ENCODE results near the gene CSNK1A1L. TPM values are rescaled to one million over a fixed set of nuclear protein-coding genes. Genes with fewer than 3 reads are reported as not detected.
"Not testable (repeated sequence)": the region's sequence is repeated elsewhere in the genome, so short reads cannot be mapped to it uniquely, and the experiment has no call there.

CSNK1A1L gene
- total RNA-seq, 1 donor from 2014 or later: not detected

DNA sequence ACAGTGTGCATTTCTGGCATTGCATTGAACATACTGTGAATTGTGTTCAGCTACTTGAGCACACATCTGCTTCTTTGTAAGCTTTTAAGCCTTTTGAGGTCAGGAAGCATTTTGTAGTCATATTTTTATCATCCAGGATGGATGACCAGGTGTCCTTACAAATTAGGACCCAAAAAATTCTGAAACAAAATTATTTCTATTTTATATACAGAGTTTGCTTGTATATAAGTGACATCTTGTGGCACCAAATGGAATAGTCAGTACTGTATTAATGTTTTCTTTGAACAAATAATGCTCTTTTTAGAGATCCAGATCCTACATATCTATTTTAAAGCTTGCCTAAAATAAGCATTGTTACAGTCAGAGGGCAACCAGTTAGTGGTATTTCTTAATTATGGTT, 36.5 kb downstream of the CSNK1A1L start:
- DNase-seq (ENCODE audit: low read depth, low spot score): no peak
- H3K9me3 Mint-ChIP-seq: no peaks in the 10 kb centered on the region
- H3K27ac Mint-ChIP-seq (ENCODE audit: unreplicated experiment): no peak overlapping the region
- H3K4me3 Mint-ChIP-seq: no peak overlapping the region
- no peaks in the 10 kb centered on the region for H3K27me3 Mint-ChIP-seq (ENCODE audit: low read depth)
- peaks cover 2% of the 10 kb centered on the region for H3K4me1 Mint-ChIP-seq
- TF ChIP-seq, protein P1, sequence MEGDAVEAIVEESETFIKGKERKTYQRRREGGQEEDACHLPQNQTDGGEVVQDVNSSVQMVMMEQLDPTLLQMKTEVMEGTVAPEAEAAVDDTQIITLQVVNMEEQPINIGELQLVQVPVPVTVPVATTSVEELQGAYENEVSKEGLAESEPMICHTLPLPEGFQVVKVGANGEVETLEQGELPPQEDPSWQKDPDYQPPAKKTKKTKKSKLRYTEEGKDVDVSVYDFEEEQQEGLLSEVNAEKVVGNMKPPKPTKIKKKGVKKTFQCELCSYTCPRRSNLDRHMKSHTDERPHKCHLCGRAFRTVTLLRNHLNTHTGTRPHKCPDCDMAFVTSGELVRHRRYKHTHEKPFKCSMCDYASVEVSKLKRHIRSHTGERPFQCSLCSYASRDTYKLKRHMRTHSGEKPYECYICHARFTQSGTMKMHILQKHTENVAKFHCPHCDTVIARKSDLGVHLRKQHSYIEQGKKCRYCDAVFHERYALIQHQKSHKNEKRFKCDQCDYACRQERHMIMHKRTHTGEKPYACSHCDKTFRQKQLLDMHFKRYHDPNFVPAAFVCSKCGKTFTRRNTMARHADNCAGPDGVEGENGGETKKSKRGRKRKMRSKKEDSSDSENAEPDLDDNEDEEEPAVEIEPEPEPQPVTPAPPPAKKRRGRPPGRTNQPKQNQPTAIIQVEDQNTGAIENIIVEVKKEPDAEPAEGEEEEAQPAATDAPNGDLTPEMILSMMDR (conservative IDR thresholded peaks at IDR 0.05): peak; percentile 47
- no peaks in the 10 kb centered on the region for H3K36me3 Mint-ChIP-seq (ENCODE audit: low read depth)

DNA sequence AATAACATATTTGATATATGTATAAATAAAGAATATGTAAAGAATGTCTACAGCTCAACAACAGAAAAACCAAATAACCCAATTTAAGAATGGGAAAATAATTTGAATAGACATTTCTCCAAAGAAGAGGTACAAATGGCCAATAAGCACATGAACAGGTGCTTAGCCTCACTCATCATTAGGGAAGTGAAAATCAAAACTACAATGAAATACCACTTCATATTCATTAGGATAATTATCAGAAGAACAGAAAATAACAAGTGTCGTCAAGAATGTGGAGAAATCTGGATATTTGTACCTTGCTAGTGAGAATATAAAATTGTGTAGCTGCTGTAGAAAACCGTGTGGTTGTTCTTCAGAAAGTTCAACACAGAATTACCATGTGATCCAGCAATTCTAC, 37.6 kb downstream of the CSNK1A1L start:
- H3K36me3 Mint-ChIP-seq (ENCODE audit: low read depth): no peaks in the 10 kb centered on the region
- no peaks in the 10 kb centered on the region for H3K9me3 Mint-ChIP-seq
- H3K4me3 Mint-ChIP-seq: no peak overlapping the region
- no peak for DNase-seq (ENCODE audit: low read depth, low spot score)
- H3K4me1 Mint-ChIP-seq: no peaks in the 10 kb centered on the region
- H3K27me3 Mint-ChIP-seq (ENCODE audit: low read depth): no peaks in the 10 kb centered on the region
- H3K27ac Mint-ChIP-seq (ENCODE audit: unreplicated experiment): no peak overlapping the region
- TF ChIP-seq, protein P1 (conservative IDR thresholded peaks at IDR 0.05): no peak

DNA sequence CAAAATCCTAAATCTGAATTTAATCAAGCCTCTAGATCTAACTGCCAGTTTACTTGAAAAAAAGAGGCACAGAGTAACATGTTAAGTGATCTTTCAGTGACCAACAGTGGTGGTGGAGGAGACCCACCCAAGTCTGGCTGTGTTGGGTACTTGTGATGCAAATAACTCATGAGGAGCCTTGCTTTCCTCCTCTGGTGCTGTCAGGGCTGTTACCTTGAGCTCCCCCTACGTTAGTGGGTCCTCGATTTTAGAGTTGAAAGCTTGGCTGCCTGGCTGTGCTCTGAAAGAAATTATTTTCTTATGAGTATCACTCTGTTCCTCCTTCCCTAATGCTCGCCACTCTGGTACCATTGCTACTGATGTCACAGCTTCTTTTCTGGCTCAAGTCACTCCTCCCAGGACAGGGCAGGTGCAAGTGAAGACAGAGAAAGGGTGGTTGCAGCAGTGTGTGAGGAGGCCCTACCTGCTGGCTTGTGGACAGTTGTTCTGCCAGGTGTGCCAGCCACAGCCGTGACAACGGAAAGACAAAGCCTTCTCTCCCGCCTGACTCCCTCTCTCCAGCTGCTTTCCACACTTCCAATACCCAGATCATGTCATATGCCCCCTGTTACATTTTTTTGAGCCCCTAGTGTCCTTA, 39.5 kb downstream of the CSNK1A1L start:
- Mint-ChIP-seq H3K27me3 (ENCODE audit: low read depth) (peaks cover 3% of the 10 kb centered on the region), H3K4me1 (no peaks in the 10 kb centered on the region), H3K36me3 (ENCODE audit: low read depth) (no peaks in the 10 kb centered on the region), H3K9me3 (no peaks in the 10 kb centered on the region), H3K27ac (ENCODE audit: unreplicated experiment) (no peak overlapping the region), H3K4me3 (no peak overlapping the region)
- DNase-seq (ENCODE audit: low read depth, low spot score): no peak
- TF ChIP-seq, protein P1 (conservative IDR thresholded peaks at IDR 0.05): no peak

DNA sequence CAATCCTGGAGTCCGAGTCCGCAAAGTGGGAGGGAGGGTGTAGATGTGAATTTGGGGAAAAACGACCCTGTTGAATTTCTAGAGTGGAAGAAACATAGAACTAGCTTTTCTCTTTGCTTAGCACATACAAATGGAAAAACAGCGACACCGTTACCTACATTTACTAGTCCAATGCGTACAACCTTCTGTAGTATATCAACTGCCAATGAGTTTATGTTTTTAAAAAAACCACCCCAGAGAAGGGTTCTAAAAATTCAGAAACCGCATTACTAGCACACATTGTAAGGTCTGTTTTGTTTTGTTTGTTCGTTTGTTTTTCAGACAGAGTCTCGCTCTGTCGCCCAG, 45.6 kb downstream of the CSNK1A1L start:
- Mint-ChIP-seq H3K4me1 (peaks cover 16% of the 10 kb centered on the region), H3K9me3 (peaks cover 3% of the 10 kb centered on the region), H3K27me3 (ENCODE audit: low read depth) (peaks cover 3% of the 10 kb centered on the region), H3K27ac (ENCODE audit: unreplicated experiment) (no peak overlapping the region), H3K36me3 (ENCODE audit: low read depth) (peaks cover 8% of the 10 kb centered on the region), H3K4me3 (peak overlapping the region; percentile 93)
- TF ChIP-seq, protein P1 (conservative IDR thresholded peaks at IDR 0.05): no peak
- DNase-seq (ENCODE audit: low read depth, low spot score): no peak

DNA sequence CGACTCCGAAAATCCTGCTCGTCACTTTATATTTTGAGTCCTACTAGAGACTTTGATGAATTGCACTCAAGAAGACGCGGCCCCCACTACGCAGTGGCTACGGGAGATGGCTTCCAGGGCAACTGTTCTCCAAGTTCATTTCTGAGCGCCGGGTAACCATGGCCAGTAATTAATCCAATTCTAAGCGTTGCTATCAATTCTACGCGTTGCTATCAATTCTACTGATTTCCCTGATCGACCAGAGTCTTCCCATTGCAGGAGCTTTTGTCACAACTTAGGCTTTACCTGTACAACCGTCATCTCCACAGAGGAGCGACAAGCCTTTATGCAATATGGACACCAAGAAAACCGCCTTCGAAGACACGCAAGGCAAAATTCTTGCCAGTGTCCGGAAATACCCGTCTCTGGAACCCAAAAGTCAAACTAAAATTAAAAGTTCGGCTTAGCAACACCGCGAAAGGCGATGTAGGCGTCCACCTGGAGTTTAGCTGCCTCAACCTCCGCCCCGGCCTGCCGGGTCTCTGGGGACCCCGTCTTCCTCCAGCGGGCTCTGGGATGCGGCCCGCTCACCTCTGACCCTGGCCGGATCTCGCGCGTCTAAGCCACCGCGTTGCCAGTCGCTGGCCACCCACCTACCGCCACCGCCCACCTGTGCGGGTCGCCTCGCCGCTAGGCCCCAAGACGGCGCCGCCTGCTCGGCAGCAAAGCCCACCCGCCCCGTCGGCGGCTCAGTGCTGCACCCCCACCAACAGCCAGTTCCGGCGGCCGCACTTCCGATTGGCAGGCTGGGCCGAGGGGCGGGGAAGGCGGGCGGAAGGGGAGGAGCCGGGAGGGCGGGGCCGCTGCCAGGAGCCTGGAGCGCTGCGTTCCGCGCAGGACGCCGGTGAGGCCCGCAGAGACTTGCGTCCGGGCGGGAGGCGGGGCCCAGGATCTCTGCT, 46.3 kb downstream of the CSNK1A1L start, which contains the start of gene SUPT20H:
SUPT20H (minus strand) TSS at position 779 of the 938 bp plus-strand sequence. CDS start 8,198 bp downstream, outside the sequence.
- TF ChIP-seq, protein P1 (conservative IDR thresholded peaks at IDR 0.05): no peak
- Mint-ChIP-seq H3K27me3 (ENCODE audit: low read depth) (peaks cover 3% of the 10 kb centered on the region), H3K36me3 (ENCODE audit: low read depth) (peaks cover 10% of the 10 kb centered on the region), H3K27ac (ENCODE audit: unreplicated experiment) (peak within 1 kb of the TSS; percentile 99), H3K9me3 (peaks cover 3% of the 10 kb centered on the region), H3K4me1 (peaks cover 16% of the 10 kb centered on the region), H3K4me3 (peak within 1 kb of the TSS; percentile 93)
- DNase-seq (ENCODE audit: low read depth, low spot score): peak; percentile 89

DNA sequence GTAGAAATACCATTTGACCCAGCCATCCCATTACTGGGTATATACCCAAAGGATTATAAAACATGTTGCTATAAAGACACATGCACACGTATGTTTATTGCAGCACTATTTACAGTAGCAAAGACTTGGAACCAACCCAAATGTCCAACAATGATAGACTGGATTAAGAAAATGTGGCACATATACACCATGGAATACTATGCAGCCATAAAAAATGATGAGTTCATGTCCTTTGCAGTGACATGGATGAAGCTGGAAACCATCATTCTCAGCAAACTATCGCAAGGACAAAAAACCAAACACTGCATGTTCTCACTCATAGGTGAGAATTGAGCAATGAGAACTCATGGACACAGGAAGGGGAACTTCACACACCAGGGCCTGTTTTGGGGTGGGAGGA, 49.2 kb downstream of the CSNK1A1L start:
- H3K9me3 Mint-ChIP-seq; DNase-seq (ENCODE audit: low read depth, low spot score); H3K27me3 Mint-ChIP-seq (ENCODE audit: low read depth); H3K27ac Mint-ChIP-seq (ENCODE audit: unreplicated experiment): not testable (repeated sequence)
- Mint-ChIP-seq H3K4me1 (peaks cover 21% of the 10 kb centered on the region), H3K4me3 (peak overlapping the region; percentile 54), H3K36me3 (ENCODE audit: low read depth) (peaks cover 29% of the 10 kb centered on the region)

Data from neural crest cell (in vitro differentiated cells).